ENCODE measurements around the gene DKK1. TPM values are rescaled to one million over a fixed set of nuclear protein-coding genes. Genes with fewer than 3 reads are reported as not detected.

Gene DKK1
- total and polyA plus RNA-seq, 2 donors (not counting 3 experiments of a cell fraction or from before 2014, with no cell fraction given) = 184 to 202 TPM

DNA sequence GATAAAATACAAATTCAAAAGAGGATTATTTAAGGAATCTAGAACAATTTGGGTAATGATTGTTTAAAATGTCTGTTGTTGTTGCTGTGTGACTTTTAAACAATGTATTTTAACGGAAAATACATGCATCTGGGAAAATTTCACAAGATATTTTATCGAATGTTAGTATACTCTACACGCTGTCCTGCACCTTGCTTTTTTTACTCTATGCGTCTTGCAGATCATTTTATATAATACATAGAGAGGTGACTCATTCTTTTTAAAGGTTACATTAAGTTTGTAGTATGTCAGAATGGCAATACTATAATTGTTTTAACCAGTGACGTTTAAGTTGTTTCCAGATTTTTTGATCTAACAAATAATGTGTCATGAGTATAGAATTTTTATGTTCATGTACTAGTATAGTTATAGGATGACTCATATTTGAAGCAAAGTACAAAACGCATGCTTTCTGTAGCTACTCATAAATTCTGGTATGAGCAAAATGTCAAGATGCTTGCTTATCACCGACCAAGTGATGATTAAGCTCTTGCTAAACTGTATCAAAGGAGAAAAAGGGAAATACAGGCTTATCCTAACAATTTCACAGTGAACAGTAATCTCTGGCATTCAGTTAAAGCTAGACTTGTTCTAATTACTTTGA is 4.9 kb downstream of the DKK1 start:
- peak; percentile 93 for DNase-seq (ENCODE audit: low read depth, low spot score)
- TF ChIP-seq GATA2 (IDR thresholded peaks at IDR 0.05; ENCODE audit: insufficient read depth, insufficient read length, low read depth, low read length) = peak; percentile 77
- TF ChIP-seq POLR2AphosphoS5 (IDR thresholded peaks at IDR 0.05; ENCODE audit: insufficient read depth, low read depth, low read length) = peak; percentile 63
- TF ChIP-seq EZH2 (IDR thresholded peaks at IDR 0.05; ENCODE audit: borderline replicate concordance, low read depth, low read length, severe bottlenecking) = no peak
- peak; percentile 100 for TF ChIP-seq JUN (IDR thresholded peaks at IDR 0.05; ENCODE audit: borderline replicate concordance, insufficient read depth, insufficient read length, low read depth)
- no peak for TF ChIP-seq MYC (IDR thresholded peaks at IDR 0.05; ENCODE audit: low read depth, low read length)
- TF ChIP-seq, protein P1, sequence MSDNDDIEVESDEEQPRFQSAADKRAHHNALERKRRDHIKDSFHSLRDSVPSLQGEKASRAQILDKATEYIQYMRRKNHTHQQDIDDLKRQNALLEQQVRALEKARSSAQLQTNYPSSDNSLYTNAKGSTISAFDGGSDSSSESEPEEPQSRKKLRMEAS (IDR thresholded peaks at IDR 0.05; ENCODE audit: insufficient read depth, insufficient read length) = no peak
- peak; percentile 97 for TF ChIP-seq POLR2A (IDR thresholded peaks at IDR 0.05; ENCODE audit: low read depth, low read length)
- peak; percentile 98 for TF ChIP-seq FOS (IDR thresholded peaks at IDR 0.05; ENCODE audit: borderline replicate concordance, insufficient read depth, low read length)
- no peak for TF ChIP-seq CTCF (IDR thresholded peaks at IDR 0.05; ENCODE audit: extremely low read depth in 1 of 2, insufficient read depth in 1 of 2, low read depth in 1 of 2, low read length in 2 of 2)
- H3K4me2 ChIP-seq (ENCODE audit: insufficient read depth, low read length) = peak overlapping the region; percentile 93
- ChIA-PET POLR2A (interaction anchor here (0.8 to 2.2 kb wide), 7 partner anchors 10 to 173 kb away, joined by 3 to 12 read pairs (median 4); no protein-coding TSS in a partner anchor), CTCF (interaction anchor here (0.7 to 16.5 kb wide), 14 partner anchors 10 to 248 kb away, joined by 3 to 630 read pairs (median 5); no protein-coding TSS in a partner anchor)
- no peaks in the 10 kb centered on the region for H3K9me1 ChIP-seq (replicated peaks; ENCODE audit: control insufficient read depth, extremely low read depth, insufficient read depth, low read length)
- H3K27me3 ChIP-seq (ENCODE audit: control insufficient read depth in 2 of 2, insufficient read depth in 2 of 2, low read length in 2 of 2) = no peaks in the 10 kb centered on the region
- H4K20me1 ChIP-seq (replicated peaks; ENCODE audit: control insufficient read depth, extremely low read depth, insufficient read depth, low read length) = no peaks in the 10 kb centered on the region
- H3K9me3 ChIP-seq (replicated peaks; ENCODE audit: control insufficient read depth, insufficient read depth, low read length) = no peaks in the 10 kb centered on the region
- peak overlapping the region in 1 of 3 experiments; percentile 98 for H3K4me3 ChIP-seq (replicated peaks in 1 of 3; ENCODE audit: insufficient read depth in 1 of 3, low read depth in 1 of 3, low read length in 3 of 3)
- BruUV-seq (replicated peaks) = no TSS peak
- H3K27ac ChIP-seq (ENCODE audit: insufficient read depth, low read depth, low read length) = peak overlapping the region; percentile 94
- H3K4me1 ChIP-seq (ENCODE audit: control insufficient read depth, extremely low read depth, insufficient read depth, low read length) = peaks cover 49% of the 10 kb centered on the region
- H3K36me3 ChIP-seq (ENCODE audit: control insufficient read depth in 2 of 2, extremely low read depth in 1 of 2, insufficient read depth in 2 of 2, low read length in 2 of 2) = no peaks in the 10 kb centered on the region
- H2AFZ ChIP-seq (ENCODE audit: low read depth, low read length) = no peak overlapping the region
- dilution Hi-C loops (cut with MboI; ENCODE audit: extremely low pct_ligation_motif_present, low sequenced_read_pairs) = no loop called here
- peak overlapping the region; percentile 89 for H3K9ac ChIP-seq (replicated peaks; ENCODE audit: extremely low read depth, insufficient read depth, low read length)
- peak; percentile 67 for FAIRE-seq
- peaks cover 30% of the 10 kb centered on the region for H3K79me2 ChIP-seq (ENCODE audit: control insufficient read depth, insufficient read depth, low read length)
- intact Hi-C loops (cut with micrococcal nuclease) = loop anchor here (1.0 to 2.0 kb wide), 5 partner anchors 15 to 260 kb away; no protein-coding TSS in a partner anchor

Data from endothelial cell of umbilical vein (primary cell).